HG02885 (cell line): ENCODE results near the gene MTMR10.

ENCODE experiments used
- ATAC-seq: cut with Tn5 transposase; IDR thresholded peaks from one replicate; pipeline ENCODE4 v1.9.1; 2021; ENCODE audit warnings: mild to moderate bottlenecking; ENCODE audit not compliant: unreplicated experiment, poor library complexity

The MTMR10 gene

DNA sequence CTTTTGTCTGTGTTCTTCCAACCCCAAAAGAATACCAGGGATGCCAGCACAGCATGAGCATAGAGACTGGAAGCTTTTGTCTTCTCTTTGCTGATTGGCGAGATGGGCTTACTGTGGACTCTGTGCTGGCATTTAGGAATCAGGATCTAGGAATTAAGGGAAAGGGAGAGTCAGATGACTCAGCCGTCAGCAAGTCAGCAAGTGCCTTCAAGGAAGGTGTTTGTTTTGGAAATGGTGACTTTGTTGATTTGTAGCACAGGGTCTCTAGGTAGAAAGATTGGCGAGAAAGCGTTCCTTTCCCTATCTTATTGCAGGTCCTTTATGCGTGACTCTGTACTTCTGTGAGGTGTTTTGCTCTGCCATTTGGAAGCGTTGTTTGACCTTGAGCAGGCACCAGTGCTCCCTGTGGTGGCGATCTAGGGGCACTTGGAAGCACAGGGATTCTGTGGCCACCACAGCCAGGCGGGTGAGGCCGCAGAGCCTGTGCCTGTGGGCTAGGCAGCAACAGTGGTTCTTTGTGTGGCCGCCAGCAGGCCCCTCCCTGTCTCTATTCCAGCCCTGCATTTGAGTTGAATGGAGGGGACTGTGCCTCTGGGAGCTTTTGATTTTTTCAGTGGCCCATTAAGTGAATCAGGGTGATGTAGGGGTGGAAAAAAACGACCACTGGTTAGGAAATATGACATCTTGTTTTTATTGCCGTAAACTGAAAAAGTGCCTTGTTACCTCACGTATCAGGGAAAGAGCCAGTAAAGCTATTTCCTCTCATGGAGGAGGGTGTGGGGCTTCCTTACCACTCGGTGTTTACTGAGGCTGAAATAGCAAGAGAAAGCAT lies 68.7 kb downstream of the MTMR10 start:
- ATAC-seq = no peak

DNA sequence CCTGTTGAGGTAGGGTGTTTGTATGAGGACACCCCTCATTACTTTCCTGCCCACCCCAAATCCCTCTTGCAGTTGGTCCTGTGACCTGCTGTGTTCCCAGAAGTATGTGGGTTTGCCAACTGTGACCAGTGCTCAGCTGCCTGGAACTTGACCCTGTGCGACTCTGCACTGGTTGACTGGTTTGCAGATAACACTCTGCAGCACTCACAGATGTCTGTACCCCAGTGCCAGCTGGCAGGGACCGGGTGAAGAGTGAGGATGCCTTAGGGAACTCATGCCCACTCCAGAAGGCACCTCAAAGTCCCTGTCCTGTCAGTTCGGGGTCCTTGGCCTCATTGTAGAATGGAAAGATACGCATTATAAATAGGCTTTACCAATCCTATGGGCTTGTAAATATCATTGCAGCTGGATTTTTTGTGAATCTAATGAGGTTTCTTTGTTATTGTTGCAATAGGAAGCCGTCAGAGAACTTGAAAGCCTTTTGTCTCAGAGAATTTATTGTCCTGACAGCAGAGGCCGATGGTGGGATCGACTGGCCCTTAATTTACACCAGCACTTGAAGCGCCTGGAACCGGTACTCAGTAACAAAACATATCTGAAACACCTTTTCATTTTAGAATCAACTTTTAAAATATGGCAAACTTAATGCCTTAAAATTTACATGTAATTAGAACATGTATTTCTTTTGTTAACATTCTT lies 69.5 kb downstream of the MTMR10 start:
- no peak for ATAC-seq

DNA sequence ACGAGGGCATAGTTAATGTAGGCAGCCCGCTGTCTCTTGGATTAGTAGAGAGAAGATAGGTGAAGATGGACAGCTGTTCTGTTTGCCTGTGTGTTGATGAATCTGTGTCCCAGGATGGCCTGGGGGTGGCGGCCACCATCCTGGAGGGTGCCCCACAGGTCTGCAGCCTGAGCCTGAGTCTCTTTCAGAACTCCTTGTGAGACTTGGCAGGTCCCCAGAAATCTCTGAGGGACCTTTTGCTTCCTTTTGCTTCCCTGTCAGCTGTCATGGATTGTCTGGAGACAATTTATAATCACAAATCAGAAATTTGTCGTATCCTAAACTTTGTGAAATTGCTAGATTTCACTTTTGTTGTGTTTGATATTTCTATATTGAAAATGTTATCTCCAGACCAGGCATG lies 70.3 kb downstream of the MTMR10 start:
- no peak for ATAC-seq

DNA sequence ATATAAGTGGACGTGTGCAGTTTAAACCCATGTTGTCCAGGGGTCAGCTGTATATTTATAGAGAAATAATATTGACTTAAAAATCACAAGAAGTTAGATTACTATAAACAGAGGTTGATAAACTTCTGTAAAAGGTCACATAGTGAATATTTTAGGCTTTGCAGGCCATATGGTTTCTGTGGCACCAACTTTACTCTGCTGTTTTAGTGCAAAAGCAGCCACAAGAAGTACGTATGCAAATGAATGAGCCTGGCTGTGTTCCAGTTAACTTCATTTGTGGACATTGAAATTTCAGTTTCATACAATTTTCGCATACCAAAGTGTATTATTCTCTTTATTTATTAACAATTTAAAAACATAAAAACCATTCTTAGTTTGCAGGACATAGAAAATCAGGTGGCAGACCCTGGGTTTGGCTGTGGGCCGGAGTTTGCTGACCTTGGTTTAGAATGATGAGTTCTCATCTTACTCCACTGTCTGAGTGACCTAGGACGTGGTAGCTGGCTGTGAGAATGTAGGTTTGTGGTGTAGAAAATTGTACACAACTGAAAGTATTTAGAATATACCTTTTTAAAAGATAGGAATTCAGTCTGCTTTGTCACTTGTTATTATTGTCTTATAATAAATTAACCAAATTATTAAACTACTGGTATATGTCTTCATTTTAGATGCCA lies 71.4 kb downstream of the MTMR10 start:
- no peak for ATAC-seq

- no peak for ATAC-seq
These were observed 73.1 kb downstream of the MTMR10 start for GRCh38 chr15:30918366-30918765.

GRCh38 chr15:30917675-30918074 lies 73.8 kb downstream of the MTMR10 start:
- no peak for ATAC-seq

- no peak for ATAC-seq
These were observed 74.4 kb downstream of the MTMR10 start for GRCh38 chr15:30917013-30917412.

GRCh38 chr15:30913761-30914160 lies 77.7 kb downstream of the MTMR10 start:
- no peak for ATAC-seq

- ATAC-seq = no peak
These were observed 85.1 kb downstream of the MTMR10 start for GRCh38 chr15:30906366-30906765.

DNA sequence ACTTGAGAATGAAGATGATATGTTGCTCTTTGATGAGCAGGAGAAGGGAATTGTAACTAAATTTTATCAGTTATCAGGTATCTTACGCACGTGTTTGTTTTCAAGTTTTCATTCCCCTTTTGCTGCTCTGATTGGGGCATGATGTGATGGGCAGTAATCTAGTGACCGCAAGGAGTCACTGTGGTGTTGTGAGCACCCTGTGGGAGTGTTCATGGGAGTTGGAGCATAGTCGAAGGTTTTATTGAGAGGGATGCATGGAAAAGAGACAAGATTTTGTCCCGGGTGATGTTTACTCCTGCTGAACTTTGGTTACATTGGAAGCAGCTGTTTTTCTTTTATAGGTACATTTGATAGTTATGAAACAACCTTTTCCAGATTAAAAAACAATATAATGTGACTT lies 85.6 kb downstream of the MTMR10 start:
- no peak for ATAC-seq

DNA sequence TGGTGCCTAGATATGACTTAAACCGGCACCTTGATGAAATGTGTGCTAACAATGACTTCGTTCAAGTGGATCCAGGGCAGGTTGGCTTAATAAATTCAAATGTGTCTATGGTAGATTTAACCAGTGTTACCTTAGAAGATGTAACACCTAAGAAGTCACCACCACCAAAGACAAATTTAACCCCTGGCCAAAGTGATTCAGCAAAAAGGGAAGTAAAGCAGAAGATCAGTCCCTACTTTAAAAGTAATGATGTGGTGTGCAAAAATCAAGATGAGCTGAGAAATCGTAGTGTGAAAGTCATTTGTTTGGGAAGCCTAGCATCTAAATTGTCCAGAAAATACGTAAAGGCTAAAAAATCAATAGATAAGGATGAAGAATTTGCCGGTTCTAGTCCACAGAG lies 86.6 kb downstream of the MTMR10 start:
- no peak for ATAC-seq

DNA sequence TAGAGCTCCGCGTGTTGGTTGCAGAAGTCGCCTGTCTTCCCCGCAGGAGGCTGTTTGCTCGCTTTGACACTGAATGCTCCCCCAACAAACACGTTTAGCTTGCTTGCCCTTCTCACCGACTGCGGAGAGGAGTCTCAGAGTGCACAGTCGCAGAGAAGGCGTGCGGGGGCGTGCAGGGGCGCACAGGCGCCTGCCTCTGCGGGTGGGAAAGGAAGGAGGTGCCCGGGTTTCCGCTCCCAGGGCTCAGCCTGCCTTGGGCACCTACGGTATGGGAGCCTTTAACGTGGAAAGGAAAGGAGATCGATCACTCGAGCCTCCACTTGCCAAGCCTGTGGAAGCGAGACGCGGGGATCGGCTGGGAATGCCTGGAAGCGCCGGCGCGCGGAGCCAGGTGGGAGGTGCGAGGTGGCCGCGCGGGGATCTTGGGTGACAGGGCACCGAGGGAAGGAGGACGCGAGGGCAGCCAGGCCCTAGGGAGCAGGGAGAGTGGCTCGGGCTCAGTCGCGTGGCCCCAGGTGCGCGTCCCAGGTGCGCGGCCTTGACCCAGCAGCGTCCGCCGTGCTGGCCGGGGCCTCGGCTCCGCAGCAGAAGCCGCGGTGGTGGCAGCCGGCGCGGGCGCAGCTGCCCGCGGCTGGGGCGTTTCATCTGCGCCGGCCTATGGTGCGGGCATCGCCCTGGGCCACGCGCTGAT lies 87.8 kb downstream of the MTMR10 start, which contains the start of gene FAN1:
FAN1 (plus strand) TSS at position 419 of the 691 bp plus-strand sequence. CDS start 749 bp downstream, outside the sequence.
- peak; percentile 91 for ATAC-seq

DNA sequence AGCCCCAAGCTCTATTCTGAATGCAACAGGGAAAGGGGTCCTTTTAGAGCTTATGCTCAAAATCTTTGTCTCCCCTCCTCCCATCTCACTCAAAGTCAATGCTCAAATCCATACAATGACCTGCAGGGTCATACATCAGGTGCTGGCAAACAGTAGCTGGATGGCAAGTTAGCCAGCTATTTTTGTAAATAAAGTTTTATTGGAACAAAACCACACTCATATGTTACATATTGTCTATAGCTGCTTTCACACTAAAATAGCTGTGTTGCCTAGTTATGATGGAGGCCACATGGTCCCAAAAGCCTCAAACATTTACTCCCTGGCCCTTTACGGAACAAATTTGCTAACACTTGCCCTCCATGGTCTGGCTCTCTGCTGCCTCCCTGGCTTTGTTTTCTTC lies 89.5 kb downstream of the MTMR10 start:
- ATAC-seq = no peak

GRCh38 chr15:30896211-30896606 lies 95.2 kb downstream of the MTMR10 start:
- ATAC-seq = no peak

DNA sequence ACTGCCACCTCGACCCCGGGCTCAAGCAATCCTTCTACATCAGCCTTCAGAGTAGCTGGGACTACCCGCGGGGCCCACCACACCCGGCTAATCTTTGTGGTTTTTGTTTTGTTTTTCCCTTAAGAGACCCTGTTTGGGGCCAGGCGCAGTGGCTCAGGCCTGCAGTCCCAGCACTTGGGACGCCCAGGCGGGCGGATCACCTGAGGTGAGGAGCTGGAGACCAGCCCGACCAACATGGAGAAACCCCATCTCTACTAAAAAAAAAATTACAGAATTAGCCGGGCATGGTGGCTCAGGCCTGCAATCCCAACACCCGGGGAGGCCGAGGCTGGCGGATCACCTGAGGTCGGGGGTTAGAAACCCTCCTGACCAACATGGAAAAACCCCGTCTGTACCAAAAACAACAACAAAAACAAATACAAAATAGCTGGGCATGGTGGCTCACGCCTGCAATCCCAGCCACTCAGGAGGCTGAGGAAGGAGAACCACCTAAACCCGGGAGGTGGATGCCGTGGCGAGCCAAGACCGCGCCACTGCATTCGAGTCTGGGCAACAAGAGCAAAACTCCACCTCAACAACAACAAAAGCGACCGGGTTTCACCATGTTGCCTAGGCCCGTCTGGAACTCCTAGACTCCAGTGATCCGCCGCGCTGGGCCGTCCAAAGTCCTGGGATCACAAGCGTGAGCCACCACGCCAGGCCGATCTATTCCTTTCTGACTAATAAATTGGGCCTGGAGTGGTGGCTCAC lies 95.8 kb downstream of the MTMR10 start:
- ATAC-seq = no peak

DNA sequence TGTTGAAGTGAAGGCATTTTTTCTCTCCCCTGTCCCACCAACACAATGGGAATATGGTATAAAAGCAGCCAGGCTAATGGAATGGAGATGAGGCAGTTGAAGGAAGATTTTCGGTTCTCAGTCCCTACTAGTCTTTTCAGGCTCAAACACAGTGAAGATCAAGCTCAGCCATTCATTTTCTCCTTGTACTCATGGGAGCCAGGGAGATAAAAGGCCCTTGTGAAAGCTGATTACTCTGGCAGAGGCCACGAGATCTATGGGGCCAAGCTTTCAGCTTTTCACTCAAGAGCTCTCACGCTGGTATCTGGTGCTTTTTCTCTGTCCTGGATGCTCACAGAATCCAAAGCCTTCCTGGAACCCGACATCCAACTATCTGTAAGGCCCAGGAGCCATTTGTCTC lies 102.2 kb downstream of the MTMR10 start:
- ATAC-seq = no peak
